ENCODE measurements around the gene OTX1.
A peak's percentile ranks its signal among the peaks of the same experiment; 100 is the strongest.

OTX1 gene

GRCh38 chr2:63047321-63048279 is 3.0 kb upstream of the OTX1 start:
- DNase-seq: peak; percentile 62

- DNase-seq: peak; percentile 60
Observed at GRCh38 chr2:63048367-63049171, 2.1 kb upstream of the OTX1 start.

DNA sequence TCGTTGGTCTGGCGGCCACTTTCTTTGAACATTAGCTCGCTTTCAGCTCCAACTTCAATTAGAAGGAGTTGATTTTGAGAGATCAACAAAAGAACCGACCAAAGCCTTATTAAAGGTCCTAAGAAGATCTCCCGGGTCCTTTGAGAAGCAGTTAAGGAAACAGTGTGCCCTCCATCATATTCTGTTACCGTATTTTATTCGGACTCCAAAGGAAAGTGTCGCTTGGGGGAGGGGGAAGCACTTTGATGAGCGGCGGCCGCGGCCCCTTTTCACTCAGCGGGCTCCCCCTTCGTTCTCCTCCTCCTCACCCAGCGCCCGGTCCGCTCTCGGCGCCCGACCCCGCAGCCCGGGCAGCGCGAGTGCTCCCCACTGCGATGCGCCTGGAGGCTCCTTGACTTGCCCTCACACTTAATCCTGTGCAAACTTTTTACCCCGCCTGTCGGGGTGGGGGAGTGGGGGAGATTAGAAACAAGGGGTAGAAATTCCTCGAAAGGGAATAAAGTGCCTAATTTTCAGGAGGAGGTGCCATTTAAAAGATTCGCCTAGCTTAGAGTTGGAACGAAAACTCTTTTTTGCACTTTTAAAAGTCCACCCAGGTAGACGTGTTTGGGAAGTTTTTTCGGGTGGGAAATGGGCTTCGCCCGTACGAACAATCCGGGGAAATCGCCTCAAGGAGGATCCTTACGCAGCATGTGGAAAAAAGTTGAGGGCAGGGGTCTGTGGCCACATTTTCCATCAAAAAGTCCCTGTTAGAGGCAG is 1.2 kb upstream of the OTX1 start:
- peak; percentile 63 for DNase-seq

- DNase-seq: peak; percentile 74
Observed at GRCh38 chr2:63049970-63050333, 678 bp upstream of the OTX1 start.

GRCh38 chr2:63051042-63051794 is 588 bp downstream of the OTX1 start:
- peak; percentile 68 for DNase-seq

GRCh38 chr2:63051795-63052333 is 1.2 kb downstream of the OTX1 start:
- peak; percentile 58 for DNase-seq

DNA sequence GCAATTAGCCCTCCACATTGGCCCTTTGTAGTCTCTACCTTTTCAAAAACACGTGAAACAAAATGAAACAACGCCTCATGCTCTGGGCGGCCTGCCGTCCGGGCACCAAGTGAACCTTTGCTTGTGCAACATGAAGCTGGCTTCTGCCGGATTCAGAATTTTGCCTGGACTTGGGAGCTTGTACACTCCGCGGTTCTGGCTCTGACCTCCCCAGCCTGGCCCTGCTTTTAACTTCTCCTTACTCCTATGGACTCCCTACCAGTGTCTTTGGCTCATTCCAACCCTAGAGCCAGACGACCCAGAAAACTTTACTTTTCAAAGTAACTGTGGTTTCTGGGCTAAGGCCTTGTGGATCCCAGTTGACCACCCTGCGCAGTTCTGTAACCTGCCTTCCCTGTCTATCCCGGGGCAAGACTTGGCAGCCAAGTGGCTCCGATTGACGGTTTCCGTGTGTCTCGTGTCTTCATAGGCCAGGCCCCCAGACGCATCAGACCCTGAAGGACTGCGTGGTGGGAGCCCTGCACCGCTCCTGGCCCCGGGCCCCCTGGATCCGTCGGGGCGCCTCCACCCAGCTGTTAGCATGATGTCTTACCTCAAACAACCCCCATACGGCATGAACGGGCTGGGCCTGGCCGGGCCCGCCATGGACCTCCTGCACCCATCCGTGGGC is 1.9 kb downstream of the OTX1 start:
- peak; percentile 58 for DNase-seq

GRCh38 chr2:63053081-63053888 is 2.7 kb downstream of the OTX1 start:
- DNase-seq: peak; percentile 58

- DNase-seq: peak; percentile 70
Observed at GRCh38 chr2:63053889-63054602, 3.4 kb downstream of the OTX1 start.

DNA sequence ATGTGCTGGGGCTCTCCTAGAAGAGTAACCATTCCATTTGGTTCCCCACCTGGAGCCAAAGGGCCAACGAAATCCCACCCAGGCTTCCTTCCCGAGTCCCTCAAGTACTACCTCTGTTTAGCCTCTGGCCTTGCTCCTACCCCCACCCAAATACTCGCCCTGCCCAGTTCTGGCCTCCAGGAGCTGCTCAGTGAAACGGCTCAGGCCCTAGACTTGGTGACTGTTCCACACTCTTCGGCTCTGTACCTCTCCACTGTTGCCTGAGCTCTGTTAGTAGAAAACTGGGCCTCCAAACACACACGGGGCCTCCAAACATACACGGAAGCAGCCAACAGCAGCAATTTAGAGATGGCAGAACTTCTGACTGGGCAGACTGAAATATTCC is 4.2 kb downstream of the OTX1 start:
- peak; percentile 57 for DNase-seq

GRCh38 chr2:63055226-63056106 is 4.8 kb downstream of the OTX1 start:
- DNase-seq: no peak

DNA sequence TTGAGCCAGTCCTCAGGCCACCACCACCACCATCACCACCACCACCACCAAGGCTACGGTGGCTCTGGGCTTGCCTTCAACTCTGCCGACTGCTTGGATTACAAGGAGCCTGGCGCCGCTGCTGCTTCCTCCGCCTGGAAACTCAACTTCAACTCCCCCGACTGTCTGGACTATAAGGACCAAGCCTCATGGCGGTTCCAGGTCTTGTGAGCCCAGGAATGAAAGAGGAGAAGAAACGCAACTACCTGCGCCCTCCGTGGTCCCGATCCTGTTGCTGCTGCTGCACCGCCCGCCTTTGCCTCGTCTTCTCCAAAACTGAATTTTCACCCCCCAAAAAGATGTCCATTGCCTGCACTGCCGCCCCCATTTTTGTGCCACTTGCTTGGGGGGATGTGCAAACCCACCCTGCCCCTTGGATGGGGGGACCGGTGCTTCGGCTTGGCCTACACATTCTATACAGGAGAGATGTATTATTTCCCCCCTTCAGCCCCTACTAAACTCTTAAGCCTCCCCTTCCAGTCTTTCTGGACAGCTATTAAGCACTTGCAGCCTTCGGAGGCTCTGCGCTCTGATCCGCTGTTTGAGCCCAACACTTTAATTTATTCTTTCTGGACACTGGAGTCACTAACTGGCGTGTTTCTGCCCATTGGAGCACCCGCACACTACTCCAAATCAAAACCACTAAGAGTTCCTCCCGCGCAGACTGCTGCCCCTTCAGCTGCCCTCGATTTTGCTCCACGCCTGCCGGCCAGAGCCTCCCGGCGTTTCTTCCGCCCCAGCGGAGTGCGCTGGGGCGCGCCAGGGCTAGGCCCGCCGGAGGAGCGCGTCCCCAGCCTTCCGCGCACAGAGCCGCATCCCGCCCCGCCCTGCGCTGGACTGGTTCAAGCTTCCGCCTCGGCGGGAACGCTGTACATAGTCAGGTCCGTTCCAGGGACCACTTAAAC is 5.7 kb downstream of the OTX1 start:
- DNase-seq: peak; percentile 61

DNA sequence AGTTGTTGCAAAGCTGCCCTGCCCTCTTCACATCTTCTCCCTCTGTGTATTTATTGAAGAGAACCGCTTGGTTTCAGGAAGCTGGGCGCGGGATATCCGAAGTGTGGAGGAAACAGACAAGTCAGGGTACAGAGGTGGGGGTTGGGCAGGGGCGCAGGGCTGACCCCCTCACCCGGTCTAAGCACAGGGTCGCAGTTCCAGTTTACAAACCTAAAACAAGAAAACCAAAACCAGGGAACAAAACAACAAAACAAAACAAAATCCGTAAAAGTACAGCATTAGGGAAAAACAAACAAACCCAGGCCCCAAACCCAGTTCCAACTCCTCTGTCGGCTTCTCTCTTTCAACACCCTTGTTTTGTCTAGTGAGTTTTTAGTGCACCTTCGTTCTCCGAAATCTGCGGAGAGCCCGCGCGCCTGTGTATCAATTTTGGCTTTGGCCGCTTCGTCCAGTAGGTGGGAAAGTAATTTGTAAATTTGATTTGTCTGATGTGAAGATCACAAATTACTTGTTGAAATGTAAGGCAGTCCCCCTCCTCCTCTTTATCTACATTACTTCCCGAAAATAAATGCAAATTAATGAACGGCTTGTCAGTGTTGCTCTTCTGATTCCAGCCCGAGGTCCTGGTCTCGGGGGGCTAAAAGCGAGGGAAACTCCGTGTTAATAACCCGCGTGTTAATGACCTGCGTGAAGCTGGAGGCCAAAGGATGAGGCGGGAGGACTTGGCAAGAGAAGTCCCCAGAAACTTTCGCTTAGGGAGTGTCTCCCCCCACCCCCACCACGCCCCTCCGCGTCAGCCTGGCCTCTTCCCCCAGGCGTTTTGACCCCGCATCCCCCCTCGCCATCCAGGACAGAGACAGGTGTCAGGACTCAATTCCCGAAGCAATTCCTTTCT is 6.9 kb downstream of the OTX1 start:
- no peak for DNase-seq

- DNase-seq: peak; percentile 63
Observed at GRCh38 chr2:63058144-63058920, 7.7 kb downstream of the OTX1 start.

DNA sequence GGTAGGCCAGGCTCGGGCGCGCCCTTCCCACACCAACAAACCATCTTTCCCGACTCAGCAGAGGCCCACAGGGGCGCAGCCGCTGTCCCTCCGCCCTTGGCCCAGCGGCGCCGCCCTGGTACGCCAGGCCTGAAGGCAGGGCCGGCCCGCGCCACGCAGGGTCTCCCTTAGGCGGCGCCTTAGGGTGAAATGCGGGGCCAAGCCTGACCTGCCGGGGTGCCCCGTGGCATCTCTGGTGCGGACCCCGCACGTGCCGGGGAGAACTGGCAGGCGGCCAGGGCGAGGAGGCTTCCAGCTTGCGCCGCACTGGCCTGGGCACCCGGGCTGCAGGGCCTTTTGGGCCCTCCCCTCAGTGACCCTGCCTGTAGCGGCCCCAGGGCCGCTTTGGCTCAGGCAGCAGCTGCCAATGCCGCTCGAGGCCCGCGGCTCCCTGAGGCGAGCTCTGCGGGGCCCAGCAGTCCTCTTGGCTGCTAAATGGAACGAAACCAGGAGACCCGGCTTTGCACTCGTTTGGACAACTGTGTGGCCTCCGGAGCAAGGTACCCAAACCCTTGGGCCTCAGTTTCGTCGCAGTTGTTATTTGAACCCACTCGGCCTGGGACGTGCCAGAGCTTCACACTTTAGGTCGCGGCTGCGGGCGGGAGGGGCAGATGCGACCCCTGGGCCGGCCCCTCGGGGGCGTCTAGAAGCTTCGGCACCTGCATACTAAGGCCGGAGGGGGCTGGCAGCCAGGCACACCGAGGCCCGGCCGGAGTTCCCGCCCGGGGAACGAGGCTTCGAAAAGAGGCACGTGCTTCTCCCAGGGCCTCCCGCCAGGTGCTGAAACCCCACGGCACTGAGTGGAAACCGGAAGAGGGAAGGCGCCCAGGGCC is 8.5 kb downstream of the OTX1 start:
- peak; percentile 63 for DNase-seq
